Fibroblast of lung (primary cell): ENCODE results near the gene CAPN14.

ENCODE experiments used
- CTCF ChIP-seq, 2 donors: IDR thresholded peaks in 1 of 2; conservative IDR thresholded peaks in 1 of 2; 1 replicate in 1 of 2; 2 replicates in 1 of 2; pipeline ENCODE4 v1.5.1; 2011 to 2012; ENCODE audit warnings: low read length in 2 of 2, control low read depth in 1 of 2, inconsistent platforms in 1 of 2, low read depth in 1 of 2, mild to moderate bottlenecking in 1 of 2
- EZH2 ChIP-seq: IDR thresholded peaks from 2 replicates; pipeline ENCODE4 v1.5.1; 2012; ENCODE audit warnings: low read length, control low read depth, mild to moderate bottlenecking; ENCODE audit errors: missing control alignments

GRCh38 chr2:31124904-31125303 lies 92.4 kb downstream of the CAPN14 start:
- no peak for TF ChIP-seq CTCF (conservative IDR thresholded peaks at IDR 0.05 in 1 of 2, IDR thresholded peaks at IDR 0.05 in 1 of 2; ENCODE audit: low read depth in 1 of 2, low read length in 2 of 2)
- TF ChIP-seq EZH2 = no peak
